ENCODE data around the gene MT2A.
"Not testable (repeated sequence)": the region's sequence is repeated elsewhere in the genome, so short reads cannot be mapped to it uniquely, and the experiment has no call there.

The MT2A gene

DNA sequence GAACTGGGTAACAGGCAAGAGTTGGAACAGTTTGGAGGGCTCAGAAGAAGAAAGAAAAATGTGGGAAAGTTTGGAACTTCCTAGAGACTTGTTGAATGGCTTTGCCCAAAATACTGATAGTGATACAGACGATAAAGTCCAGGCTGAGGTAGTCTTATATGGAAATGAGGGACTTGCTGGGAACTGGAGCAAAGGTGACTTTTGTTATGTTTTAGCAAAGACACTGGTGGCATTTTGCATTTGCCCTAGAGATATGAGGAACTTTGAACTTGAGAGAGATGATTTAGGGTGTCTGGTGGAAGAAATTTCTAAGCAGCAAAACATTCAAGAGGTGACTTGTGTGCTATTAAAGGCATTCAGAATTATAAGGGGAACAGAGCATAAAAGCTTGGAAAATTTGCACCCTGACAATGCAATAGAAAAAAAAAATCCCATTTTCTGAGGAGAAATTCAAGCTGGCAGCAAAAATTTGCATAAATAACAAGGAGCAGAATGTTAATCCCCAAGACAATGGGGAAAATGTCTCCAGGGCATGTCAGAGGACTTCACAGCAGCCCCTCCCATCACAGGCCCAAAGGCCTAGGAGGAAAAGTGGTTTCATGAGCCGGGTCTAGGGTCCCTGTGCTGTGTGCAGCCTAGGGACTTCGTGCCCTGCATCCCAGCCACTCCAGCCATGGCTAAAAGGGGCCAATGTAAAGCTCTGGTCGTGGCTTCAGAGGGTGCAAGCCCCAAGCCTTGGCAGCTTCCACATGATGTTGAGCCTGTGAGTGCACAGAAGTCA lies 13.5 kb downstream of the MT2A start:
- DNase-seq (ENCODE audit: low spot score), result not testable (repeated sequence)

DNA sequence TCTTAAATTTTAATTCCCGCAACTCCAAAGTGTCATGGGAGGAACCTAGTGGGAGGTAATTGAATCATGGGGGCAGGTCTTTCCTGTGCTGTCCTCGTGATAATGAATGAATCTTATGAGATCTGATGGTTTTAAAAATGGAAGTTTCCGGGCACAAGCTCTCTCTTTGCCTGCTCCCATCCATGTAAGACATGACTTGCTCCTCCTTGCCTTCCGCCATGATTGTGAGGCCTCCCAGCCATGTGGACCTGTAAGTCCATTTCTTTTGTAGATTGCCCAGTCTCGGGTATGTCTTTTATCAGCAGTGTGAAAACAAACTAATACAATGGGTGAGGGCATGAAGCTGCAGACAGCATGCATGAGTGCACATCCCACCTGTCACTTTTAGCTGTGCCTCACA lies 14.8 kb downstream of the MT2A start:
- DNase-seq (ENCODE audit: low spot score), result not testable (repeated sequence)

- DNase-seq (ENCODE audit: low spot score), result no peak
These were observed 15.3 kb downstream of the MT2A start for GRCh38 chr16:56623637-56624036.

DNA sequence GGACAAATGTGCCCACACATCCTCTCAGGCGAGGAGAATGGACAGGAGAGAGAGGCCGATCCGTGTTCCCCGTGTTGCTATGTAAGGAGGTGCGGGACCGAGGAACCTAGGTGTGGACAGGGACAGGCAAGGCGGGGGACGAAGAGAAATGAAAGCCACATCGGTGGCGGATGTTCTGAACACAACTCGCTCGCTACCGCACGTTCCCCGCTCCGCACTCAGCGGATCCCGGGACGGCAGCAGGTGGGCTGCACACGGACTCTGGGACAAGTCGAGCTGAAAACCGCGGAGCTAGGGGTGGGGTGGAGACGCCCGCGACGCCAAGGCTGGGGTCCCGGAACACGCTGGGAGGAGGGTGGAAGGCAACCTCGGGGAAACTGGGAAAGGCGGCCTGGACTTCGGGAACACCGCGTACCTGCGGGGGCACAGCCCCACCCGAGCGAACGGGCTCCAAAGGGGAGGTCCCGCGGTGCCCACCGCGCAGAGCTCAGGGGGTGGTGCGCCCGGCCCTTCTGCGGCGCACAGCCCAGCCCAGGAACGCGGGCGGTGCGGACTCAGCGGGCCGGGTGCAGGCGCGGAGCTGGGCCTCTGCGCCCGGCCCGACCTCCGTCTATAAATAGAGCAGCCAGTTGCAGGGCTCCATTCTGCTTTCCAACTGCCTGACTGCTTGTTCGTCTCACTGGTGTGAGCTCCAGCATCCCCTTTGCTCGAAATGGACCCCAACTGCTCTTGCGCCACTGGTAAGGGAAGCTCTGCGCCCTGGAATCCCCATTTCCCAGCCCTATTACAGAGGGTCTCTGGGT lies 17.0 kb downstream of the MT2A start, which contains the start of gene MT1E:
TSS of gene MT1E (plus strand) at position 642 of the 803 bp plus-strand sequence. CDS start at position 713, 71 bp downstream.
- DNase-seq (ENCODE audit: low spot score), result no peak

DNA sequence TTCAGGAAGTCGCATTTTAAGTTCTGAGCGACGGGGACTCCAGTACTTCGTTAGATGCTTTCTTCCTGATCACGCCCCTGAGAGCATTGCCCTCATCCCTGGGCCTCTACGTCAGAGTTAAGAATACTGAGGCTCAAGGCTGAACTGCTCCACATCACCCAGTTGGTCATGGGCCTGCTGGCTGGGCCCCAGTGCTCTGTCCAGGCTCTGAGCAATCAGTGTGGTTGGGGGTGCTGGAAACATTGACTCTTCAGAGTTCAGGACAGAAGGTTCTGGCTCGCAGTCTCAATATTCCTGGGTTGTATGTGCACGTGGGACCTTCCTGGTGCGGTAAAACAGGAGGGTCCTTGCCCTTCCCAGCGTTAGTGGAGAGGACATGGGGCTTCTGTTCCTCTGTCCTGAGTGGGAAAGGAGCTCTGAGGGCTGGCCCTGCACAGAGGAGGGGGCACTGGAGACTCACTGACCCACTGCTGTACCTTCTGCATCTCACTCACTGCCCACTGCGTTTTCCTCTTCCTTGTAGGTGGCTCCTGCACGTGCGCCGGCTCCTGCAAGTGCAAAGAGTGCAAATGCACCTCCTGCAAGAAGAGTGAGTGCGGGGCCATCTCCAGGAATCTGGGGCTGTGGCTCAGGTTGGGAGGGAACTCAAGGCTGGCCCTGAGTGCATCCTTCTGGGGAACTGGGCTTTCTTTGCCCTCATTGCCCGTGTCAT lies 17.7 kb downstream of the MT2A start:
- no peak for DNase-seq (ENCODE audit: low spot score)

DNA sequence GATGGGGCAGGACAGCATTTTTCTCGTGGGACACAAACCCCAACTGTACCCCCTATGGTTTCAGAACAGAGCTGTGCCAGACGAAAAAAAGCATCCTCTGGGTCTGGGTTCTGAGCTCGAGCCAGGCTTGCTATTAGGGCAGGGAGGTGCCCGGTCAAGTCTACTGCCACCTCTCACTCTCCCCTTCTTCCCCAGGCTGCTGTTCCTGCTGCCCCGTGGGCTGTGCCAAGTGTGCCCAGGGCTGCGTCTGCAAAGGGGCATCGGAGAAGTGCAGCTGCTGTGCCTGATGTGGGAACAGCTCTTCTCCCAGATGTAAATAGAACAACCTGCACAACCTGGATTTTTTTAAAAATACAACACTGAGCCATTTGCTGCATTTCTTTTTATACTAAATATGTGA lies 18.3 kb downstream of the MT2A start:
- no peak for DNase-seq (ENCODE audit: low spot score)

GRCh38 chr16:56628486-56629350 lies 20.3 kb downstream of the MT2A start:
- DNase-seq (ENCODE audit: low spot score), result no peak

DNA sequence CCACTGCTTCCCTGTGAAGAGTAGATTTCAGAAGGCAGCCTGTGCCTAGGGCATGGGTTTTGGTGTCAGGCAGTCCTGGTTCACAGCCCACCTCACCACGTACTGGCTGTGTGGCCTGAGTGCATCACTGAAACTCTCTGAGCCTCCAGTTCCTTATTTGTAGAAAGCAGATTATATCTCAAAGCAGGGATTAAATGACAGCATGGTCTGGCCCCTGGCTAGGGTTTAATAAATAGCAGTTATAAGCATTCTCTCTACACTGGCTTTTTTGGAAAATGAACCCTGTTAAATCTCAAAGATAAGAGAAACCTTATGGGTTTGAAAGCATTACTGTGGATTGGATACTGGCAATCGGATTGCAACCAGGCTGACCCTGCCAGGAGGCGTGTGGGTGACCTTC lies 21.1 kb downstream of the MT2A start:
- DNase-seq (ENCODE audit: low spot score), result no peak

GRCh38 chr16:56630134-56630533 lies 21.8 kb downstream of the MT2A start:
- no peak for DNase-seq (ENCODE audit: low spot score)

GRCh38 chr16:56631197-56631596 lies 22.8 kb downstream of the MT2A start:
- DNase-seq (ENCODE audit: low spot score), result no peak

- DNase-seq (ENCODE audit: low spot score), result no peak
These were observed 23.4 kb downstream of the MT2A start for GRCh38 chr16:56631832-56632155.

- no peak for DNase-seq (ENCODE audit: low spot score)
These were observed 23.9 kb downstream of the MT2A start, which contains the start of gene MT1M for GRCh38 chr16:56632156-56632847. MT1M (plus strand) TSS chr16:56632659; CDS start chr16:56632732, 73 bp downstream.

DNA sequence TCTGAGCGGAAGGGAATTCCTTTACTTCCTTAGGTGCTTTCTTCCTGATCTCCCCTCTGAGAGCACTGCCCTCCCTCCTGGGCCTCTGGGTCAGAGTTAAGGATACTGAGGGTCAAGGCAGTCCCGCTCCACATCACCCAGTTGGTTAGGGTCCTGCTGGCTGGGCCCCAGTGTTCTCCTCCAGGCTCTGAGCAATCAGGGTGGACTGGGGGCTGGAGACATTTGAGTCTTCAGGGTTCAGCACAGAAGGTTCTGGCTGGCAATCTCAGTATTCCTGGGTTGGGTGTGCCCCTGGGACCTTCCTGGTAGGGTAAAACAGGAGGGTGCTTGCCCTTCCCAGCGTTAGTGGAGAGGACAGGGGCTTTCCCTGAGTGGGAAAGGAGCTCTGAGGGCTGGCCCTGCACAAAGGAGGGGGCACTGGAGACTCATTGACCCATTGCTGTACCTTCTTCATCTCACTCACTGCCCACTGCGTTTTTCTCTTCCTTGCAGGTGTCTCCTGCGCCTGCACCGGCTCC lies 24.5 kb downstream of the MT2A start:
- DNase-seq (ENCODE audit: low spot score), result no peak

GRCh38 chr16:56633535-56633934 lies 25.2 kb downstream of the MT2A start:
- no peak for DNase-seq (ENCODE audit: low spot score)

GRCh38 chr16:56634715-56635440 lies 26.5 kb downstream of the MT2A start:
- DNase-seq (ENCODE audit: low spot score), result no peak

- DNase-seq (ENCODE audit: low spot score), result no peak
These were observed 27.1 kb downstream of the MT2A start for GRCh38 chr16:56635441-56635967.

DNA sequence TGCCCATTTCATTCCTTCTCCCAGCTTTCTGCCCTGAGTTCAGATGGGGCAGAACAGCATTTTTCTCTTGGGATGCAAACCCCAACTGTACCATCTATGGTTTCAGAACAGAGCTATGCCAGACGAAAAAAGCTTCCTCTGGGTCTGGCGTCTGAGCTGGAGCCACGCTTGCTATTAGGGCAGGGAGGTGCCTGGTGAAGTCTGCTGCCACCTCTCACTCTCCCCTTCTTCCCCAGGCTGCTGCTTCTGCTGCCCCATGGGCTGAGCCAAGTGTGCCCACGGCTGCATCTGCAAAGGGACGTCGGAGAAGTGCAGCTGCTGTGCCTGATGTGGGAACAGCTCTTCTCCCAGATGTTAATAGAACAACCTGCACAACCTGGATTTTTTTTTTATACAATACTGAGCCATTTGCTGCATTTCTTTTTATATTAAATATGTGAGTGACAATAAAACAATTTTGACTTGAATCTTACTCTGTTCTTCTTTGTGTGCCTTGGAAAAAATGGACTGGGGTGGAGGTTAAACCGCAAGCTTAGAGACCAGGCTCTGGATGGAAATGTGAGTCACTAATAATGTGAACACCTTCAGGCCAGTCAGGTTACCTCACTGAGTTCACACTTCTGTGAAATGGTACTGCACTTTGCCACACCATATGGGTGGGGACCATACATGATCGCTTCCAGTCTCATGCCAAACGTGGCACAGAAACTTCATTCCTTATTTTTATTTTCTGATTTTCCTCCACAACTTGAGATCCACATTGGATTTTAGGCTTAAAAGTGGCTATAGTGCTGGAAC lies 28.4 kb downstream of the MT2A start:
- no peak for DNase-seq (ENCODE audit: low spot score)
